WERI-Rb-1 (cell line): Measurements from ENCODE around the gene COL6A3.

ENCODE experiments used
- DNase-seq: peaks from one replicate; pipeline ENCODE4 v3.0.0-alpha.2; 2020
- H3K27ac ChIP-seq: fragments of 250-450 bp; sonication (Bioruptor Pico); 2 replicates; pipeline ENCODE4 v1.5.1; 2020; ENCODE audit warnings: mild to moderate bottlenecking, moderate library complexity
- H3K27me3 ChIP-seq: fragments of 250-450 bp; sonication (Bioruptor Pico); 2 replicates; pipeline ENCODE4 v1.5.1; 2021; ENCODE audit warnings: mild to moderate bottlenecking, low read depth, moderate library complexity; ENCODE audit not compliant: insufficient read depth, severe bottlenecking
- H3K36me3 ChIP-seq: fragments of 250-450 bp; sonication (Bioruptor Pico); 2 replicates; pipeline ENCODE4 v1.5.1; 2020; ENCODE audit warnings: mild to moderate bottlenecking, moderate library complexity
- H3K4me3 ChIP-seq: 2 replicates; pipeline ENCODE4 v1.5.1; 2011; ENCODE audit warnings: low read depth, mild to moderate bottlenecking, control low read depth, low read length
- H3K9me3 ChIP-seq: fragments of 250-450 bp; sonication (Bioruptor Pico); 2 replicates; pipeline ENCODE4 v1.5.1; 2021; ENCODE audit warnings: mild to moderate bottlenecking, moderate library complexity; ENCODE audit not compliant: severe bottlenecking
- CTCF ChIP-seq: IDR thresholded peaks from 2 replicates; pipeline ENCODE4 v1.5.1; 2011; ENCODE audit warnings: low read depth, mild to moderate bottlenecking, control low read depth, inconsistent platforms, low read length

The COL6A3 gene

DNA sequence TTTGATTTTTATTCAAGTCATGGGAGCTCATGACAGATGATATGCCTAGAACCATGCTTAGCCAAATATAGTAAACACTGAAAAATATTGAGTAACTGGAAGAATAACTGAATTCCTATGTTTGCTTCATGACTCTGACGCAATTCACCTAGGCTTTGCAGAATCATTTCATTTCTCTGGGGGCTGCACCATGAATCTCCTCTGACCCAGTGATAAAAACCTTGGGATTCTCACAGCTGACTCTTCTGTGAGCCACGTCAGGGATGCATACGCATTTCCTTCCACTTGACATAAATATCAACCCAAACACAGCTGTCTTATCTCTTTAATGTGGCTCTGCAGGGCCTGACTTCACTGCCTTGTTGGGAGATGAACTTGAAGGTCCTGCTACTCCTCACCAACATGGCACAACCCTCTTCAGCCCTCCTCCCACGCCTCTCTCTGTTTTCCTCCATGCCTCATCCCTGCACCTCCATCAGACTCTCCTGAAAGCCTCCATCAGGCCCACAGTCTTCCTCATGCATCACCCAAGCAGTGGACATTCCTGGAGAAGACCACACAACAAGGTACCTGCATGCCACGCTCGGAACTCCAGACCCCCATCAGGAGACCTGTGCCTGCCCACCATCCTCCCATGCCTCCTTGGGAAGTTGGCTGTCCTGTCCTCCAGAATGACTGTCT, 29.8 kb downstream of the COL6A3 start:
- DNase-seq: no peak
- no peaks in the 10 kb centered on the region for H3K36me3 ChIP-seq
- TF ChIP-seq CTCF: no peak
- no peak overlapping the region for H3K4me3 ChIP-seq
- H3K27ac ChIP-seq: no peak overlapping the region
- H3K27me3 ChIP-seq: peaks cover 85% of the 10 kb centered on the region
- H3K9me3 ChIP-seq: no peaks in the 10 kb centered on the region

GRCh38 chr2:237380768-237381167, 33.2 kb downstream of the COL6A3 start:
- Histone ChIP-seq H3K27ac (no peak overlapping the region), H3K4me3 (no peak overlapping the region), H3K27me3 (peaks cover 89% of the 10 kb centered on the region), H3K36me3 (no peaks in the 10 kb centered on the region), H3K9me3 (no peaks in the 10 kb centered on the region)
- no peak for TF ChIP-seq CTCF
- no peak for DNase-seq

- no peak for TF ChIP-seq CTCF
- Histone ChIP-seq H3K27me3 (peaks cover 93% of the 10 kb centered on the region), H3K4me3 (no peak overlapping the region), H3K27ac (no peak overlapping the region), H3K9me3 (peaks cover 3% of the 10 kb centered on the region), H3K36me3 (no peaks in the 10 kb centered on the region)
- no peak for DNase-seq
Observed at GRCh38 chr2:237379636-237380035, 34.3 kb downstream of the COL6A3 start.

GRCh38 chr2:237378650-237379049, 35.3 kb downstream of the COL6A3 start:
- Histone ChIP-seq H3K9me3 (peaks cover 3% of the 10 kb centered on the region), H3K27ac (no peak overlapping the region), H3K36me3 (no peaks in the 10 kb centered on the region), H3K4me3 (no peak overlapping the region), H3K27me3 (peaks cover 91% of the 10 kb centered on the region)
- DNase-seq: no peak
- no peak for TF ChIP-seq CTCF

DNA sequence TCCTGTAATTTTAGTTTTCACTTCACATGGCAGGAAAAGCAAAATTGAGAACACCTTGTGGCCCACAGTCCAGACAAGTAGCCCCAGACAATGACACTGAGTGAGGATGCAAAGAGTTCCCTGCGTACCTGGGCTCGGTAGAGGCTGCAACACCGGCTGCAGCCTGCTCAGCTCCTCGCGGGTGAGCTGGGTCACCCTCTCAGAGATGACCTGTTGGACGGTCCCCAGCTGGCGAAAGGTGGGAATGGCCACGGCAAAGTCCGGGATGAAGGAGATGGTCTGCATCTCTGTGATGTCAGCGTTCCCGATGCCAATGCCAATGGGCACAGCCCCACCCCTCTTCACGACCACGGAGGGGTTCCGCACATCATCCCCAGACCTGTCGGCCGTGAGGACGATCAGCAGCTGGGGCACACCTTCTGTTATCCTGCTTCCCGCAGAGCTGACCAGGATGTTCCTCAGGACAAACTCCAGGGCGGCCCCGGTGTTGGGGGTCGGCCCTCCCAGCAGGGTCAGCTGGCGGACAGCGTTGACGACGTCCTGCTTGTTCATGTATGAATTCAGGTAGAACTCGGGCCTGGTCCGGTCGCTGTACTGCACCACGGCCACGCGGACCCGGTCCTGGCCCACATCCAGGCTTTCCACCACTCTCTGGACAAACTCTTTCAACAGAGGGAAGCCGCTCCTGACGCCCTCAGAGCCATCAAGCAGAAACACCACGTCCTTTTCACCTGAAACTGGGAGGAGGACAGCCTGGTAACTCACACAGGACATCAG, 39.5 kb downstream of the COL6A3 start:
- no peaks in the 10 kb centered on the region for H3K36me3 ChIP-seq
- DNase-seq: no peak
- peaks cover 96% of the 10 kb centered on the region for H3K27me3 ChIP-seq
- no peak for TF ChIP-seq CTCF
- no peak overlapping the region for H3K27ac ChIP-seq
- peaks cover 6% of the 10 kb centered on the region for H3K9me3 ChIP-seq
- no peak overlapping the region for H3K4me3 ChIP-seq
